ENCODE data around the gene TAL1.
A peak's percentile ranks its signal among the peaks of the same experiment; 100 is the strongest.

Gene TAL1

GRCh38 chr1:47229886-47230691, 1.9 kb downstream of the TAL1 start:
- no peak for DNase-seq (ENCODE audit: low read depth, low spot score)

- peak; percentile 52 for DNase-seq (ENCODE audit: low read depth, low spot score)
Observed at GRCh38 chr1:47229031-47229885, 2.8 kb downstream of the TAL1 start.

- no peak for DNase-seq (ENCODE audit: low read depth, low spot score)
Observed at GRCh38 chr1:47228644-47229030, 3.4 kb downstream of the TAL1 start.

GRCh38 chr1:47227341-47228232, 4.4 kb downstream of the TAL1 start:
- DNase-seq (ENCODE audit: low read depth, low spot score) = no peak

GRCh38 chr1:47226839-47227215, 5.2 kb downstream of the TAL1 start:
- DNase-seq (ENCODE audit: low read depth, low spot score) = no peak

- DNase-seq (ENCODE audit: low read depth, low spot score) = no peak
Observed at GRCh38 chr1:47226121-47226838, 5.7 kb downstream of the TAL1 start.

GRCh38 chr1:47225430-47226100, 6.5 kb downstream of the TAL1 start:
- no peak for DNase-seq (ENCODE audit: low read depth, low spot score)

GRCh38 chr1:47224676-47225399, 7.2 kb downstream of the TAL1 start:
- no peak for DNase-seq (ENCODE audit: low read depth, low spot score)

- DNase-seq (ENCODE audit: low read depth, low spot score) = no peak
Observed at GRCh38 chr1:47223921-47224675, 7.9 kb downstream of the TAL1 start.

- DNase-seq (ENCODE audit: low read depth, low spot score) = no peak
Observed at GRCh38 chr1:47223174-47223920, 8.7 kb downstream of the TAL1 start.

- no peak for DNase-seq (ENCODE audit: low read depth, low spot score)
Observed at GRCh38 chr1:47222476-47222875, 9.5 kb downstream of the TAL1 start.

- DNase-seq (ENCODE audit: low read depth, low spot score) = no peak
Observed at GRCh38 chr1:47219590-47220220, 12.3 kb downstream of the TAL1 start.

GRCh38 chr1:47219001-47219400, 13.0 kb downstream of the TAL1 start:
- DNase-seq (ENCODE audit: low read depth, low spot score) = no peak

- no peak for DNase-seq (ENCODE audit: low read depth, low spot score)
Observed at GRCh38 chr1:47216278-47217059, 15.6 kb downstream of the TAL1 start.

- DNase-seq (ENCODE audit: low read depth, low spot score) = no peak
Observed at GRCh38 chr1:47215713-47216112, 16.3 kb downstream of the TAL1 start.

- DNase-seq (ENCODE audit: low read depth, low spot score) = no peak
Observed at GRCh38 chr1:47214549-47214948, 17.5 kb downstream of the TAL1 start.

Data from ELF-1 (cell line).